H9 (cell line): ENCODE measurements around the gene SETBP1. TPM values are rescaled to one million over a fixed set of nuclear protein-coding genes. Genes with fewer than 3 reads are reported as not detected.

Experiments
- DNase-seq: peaks from one replicate; pipeline ENCODE4 v3.0.0-alpha.2; 2017
- H2AFZ ChIP-seq: one replicate; pipeline ENCODE4 v1.6.1; 2013; ENCODE audit warnings: mild to moderate bottlenecking, low read length, control low read depth, moderate library complexity
- H2AK5ac ChIP-seq: 2 replicates; pipeline ENCODE4 v1.6.1; 2013; ENCODE audit warnings: low read length, control low read depth, mixed read lengths; ENCODE audit not compliant: insufficient read length
- H2BK120ac ChIP-seq: one replicate; pipeline ENCODE4 v1.6.1; 2013; ENCODE audit warnings: low read depth, mild to moderate bottlenecking, low read length, control low read depth, inconsistent platforms; ENCODE audit not compliant: poor library complexity, severe bottlenecking
- H2BK12ac ChIP-seq: 2 replicates; pipeline ENCODE4 v1.6.1; 2013; ENCODE audit warnings: low read length, control low read depth, mixed read lengths, low read depth; ENCODE audit not compliant: insufficient read length
- H2BK15ac ChIP-seq: 2 replicates; pipeline ENCODE4 v1.6.1; 2013; ENCODE audit warnings: low read depth, low read length, control low read depth
- H2BK20ac ChIP-seq: one replicate; pipeline ENCODE4 v1.6.1; 2013; ENCODE audit warnings: low read depth, mild to moderate bottlenecking, low read length, control low read depth, inconsistent platforms; ENCODE audit not compliant: poor library complexity, severe bottlenecking
- H2BK5ac ChIP-seq: 2 replicates; pipeline ENCODE4 v1.6.1; 2013; ENCODE audit warnings: low read length, control low read depth, mixed read lengths; ENCODE audit not compliant: insufficient read length
- H3K14ac ChIP-seq: 2 replicates; pipeline ENCODE4 v1.6.1; 2013; ENCODE audit warnings: low read length, control low read depth; ENCODE audit not compliant: insufficient read depth
- H3K18ac ChIP-seq: 2 replicates; pipeline ENCODE4 v1.6.1; 2013; ENCODE audit warnings: low read depth, mild to moderate bottlenecking, mixed read lengths, low read length, control low read depth; ENCODE audit not compliant: insufficient read length
- H3K23ac ChIP-seq: 2 replicates; pipeline ENCODE4 v1.6.1; 2013; ENCODE audit warnings: low read length, control low read depth, mixed read lengths, low read depth; ENCODE audit not compliant: insufficient read length
- H3K23me2 ChIP-seq: 2 replicates; pipeline ENCODE4 v1.6.1; 2013; ENCODE audit warnings: low read depth, mild to moderate bottlenecking, mixed read lengths, low read length, control low read depth; ENCODE audit not compliant: insufficient read length, poor library complexity, severe bottlenecking
- H3K27ac ChIP-seq: 2 replicates; pipeline ENCODE4 v1.5.1; 2013; ENCODE audit warnings: low read length, control low read depth, mixed read lengths, low read depth; ENCODE audit not compliant: insufficient read length
- H3K27me3 ChIP-seq: 2 replicates; pipeline ENCODE4 v1.6.1; 2013; ENCODE audit warnings: low read length, control low read depth, inconsistent platforms; ENCODE audit not compliant: insufficient read depth
- H3K4ac ChIP-seq: 2 replicates; pipeline ENCODE4 v1.6.1; 2013; ENCODE audit warnings: low read depth, mild to moderate bottlenecking, control low read depth, inconsistent platforms, low read length, moderate library complexity
- H3K4me1 ChIP-seq: 2 replicates; pipeline ENCODE4 v1.6.1; 2013; ENCODE audit warnings: low read length, control low read depth, inconsistent platforms; ENCODE audit not compliant: insufficient read depth
- H3K4me2 ChIP-seq: 2 replicates; pipeline ENCODE4 v1.6.1; 2013; ENCODE audit warnings: low read length, control low read depth, mixed read lengths; ENCODE audit not compliant: insufficient read length, insufficient read depth
- H3K56ac ChIP-seq: 2 replicates; pipeline ENCODE4 v1.6.1; 2013; ENCODE audit warnings: low read depth, mild to moderate bottlenecking, mixed read lengths, low read length, control low read depth; ENCODE audit not compliant: insufficient read length
- H3K79me1 ChIP-seq: 2 replicates; pipeline ENCODE4 v1.6.1; 2013; ENCODE audit warnings: low read depth, mild to moderate bottlenecking, moderate library complexity, low read length, control low read depth, inconsistent platforms; ENCODE audit not compliant: insufficient read depth, poor library complexity, severe bottlenecking
- H3K79me2 ChIP-seq: 2 replicates; pipeline ENCODE4 v1.6.1; 2013; ENCODE audit warnings: low read length, control low read depth, inconsistent platforms; ENCODE audit not compliant: insufficient read depth
- H3K9ac ChIP-seq: 2 replicates; pipeline ENCODE4 v1.6.1; 2013; ENCODE audit warnings: low read length, control low read depth, mixed read lengths; ENCODE audit not compliant: insufficient read length; ENCODE audit errors: extremely low read depth
- H3K9me3 ChIP-seq: one replicate; pipeline ENCODE4 v1.6.1; 2013; ENCODE audit warnings: low read depth, low read length, inconsistent platforms; ENCODE audit not compliant: control insufficient read depth
- H3T11ph ChIP-seq: one replicate; pipeline ENCODE4 v1.6.1; 2013; ENCODE audit warnings: mild to moderate bottlenecking, low read length, control low read depth, inconsistent platforms
- H4K20me1 ChIP-seq: one replicate; pipeline ENCODE4 v1.6.1; 2013; ENCODE audit not compliant: control insufficient read depth, insufficient read length, insufficient read depth
- H4K5ac ChIP-seq: 2 replicates; pipeline ENCODE4 v1.6.1; 2013; ENCODE audit warnings: low read depth, mild to moderate bottlenecking, mixed read lengths, low read length, control low read depth; ENCODE audit not compliant: insufficient read length
- H4K8ac ChIP-seq: replicated peaks from 2 replicates; pipeline ENCODE4 v1.6.1; 2013; ENCODE audit warnings: low read length, control low read depth, mixed read lengths, low read depth; ENCODE audit not compliant: insufficient read length
- H4K91ac ChIP-seq: 2 replicates; pipeline ENCODE4 v1.6.1; 2013; ENCODE audit warnings: low read depth, mild to moderate bottlenecking, moderate library complexity, mixed read lengths, low read length, control low read depth; ENCODE audit not compliant: insufficient read length
- H3K27ac Mint-ChIP-seq, 3 experiments: 2 replicates in 2 of 3; 3 replicates in 1 of 3; pipeline ENCODE4 v1.8.0; 2020 to 2021; ENCODE audit warnings: mixed read lengths in 3 of 3, mild to moderate bottlenecking in 1 of 3, moderate library complexity in 1 of 3
- H3K27me3 Mint-ChIP-seq: 2 replicates; pipeline ENCODE4 v1.8.0; 2021; ENCODE audit warnings: low read depth, mild to moderate bottlenecking, moderate library complexity, mixed read lengths
- H3K36me3 Mint-ChIP-seq, 3 experiments: 2 replicates in 2 of 3; 3 replicates in 1 of 3; pipeline ENCODE4 v1.8.0; 2020 to 2021; ENCODE audit warnings: low read depth in 3 of 3, mixed read lengths in 3 of 3; ENCODE audit not compliant: insufficient read depth in 1 of 3
- H3K4me1 Mint-ChIP-seq, 2 experiments: 2 replicates each; pipeline ENCODE4 v1.8.0; 2020; ENCODE audit warnings: mixed read lengths in 2 of 2
- H3K4me3 Mint-ChIP-seq, 2 experiments: 2 replicates in 1 of 2; 3 replicates in 1 of 2; pipeline ENCODE4 v1.8.0; 2020 to 2021; ENCODE audit warnings: mild to moderate bottlenecking in 2 of 2, mixed read lengths in 2 of 2, moderate library complexity in 1 of 2
- H3K9me3 Mint-ChIP-seq, 2 experiments: 2 replicates in 1 of 2; 3 replicates in 1 of 2; pipeline ENCODE4 v1.8.0; 2020; ENCODE audit warnings: mild to moderate bottlenecking in 2 of 2, mixed read lengths in 2 of 2, moderate library complexity in 1 of 2
- WGBS: extraction: QIAGEN DNeasy Blood & Tissue Kit; methylation state at CpG from one replicate; pipeline ENCODE4 v1.1.7; 2013; ENCODE audit warnings: missing lambda C conversion rate, low lambda C conversion rate, mixed read lengths; ENCODE audit not compliant: insufficient read length; ENCODE audit errors: extremely low coverage; 5-methylcytosine and 5-hydroxymethylcytosine counted together
- total RNA-seq: library from RNA; stranded (reverse); gene quantifications from 2 replicates; pipeline ENCODE4 v1.2.1, GENCODE V29; 2021
- TF ChIP-seq, protein P1 (sequence below): fragments of 200-600 bp; sonication (generic); conservative IDR thresholded peaks from 3 replicates; pipeline ENCODE4 v1.8.0; 2021; ENCODE audit warnings: antibody characterized with exemption, mild to moderate bottlenecking

Gene SETBP1
- total RNA-seq, 1 experiment from 2014 or later = 4.6 TPM

DNA sequence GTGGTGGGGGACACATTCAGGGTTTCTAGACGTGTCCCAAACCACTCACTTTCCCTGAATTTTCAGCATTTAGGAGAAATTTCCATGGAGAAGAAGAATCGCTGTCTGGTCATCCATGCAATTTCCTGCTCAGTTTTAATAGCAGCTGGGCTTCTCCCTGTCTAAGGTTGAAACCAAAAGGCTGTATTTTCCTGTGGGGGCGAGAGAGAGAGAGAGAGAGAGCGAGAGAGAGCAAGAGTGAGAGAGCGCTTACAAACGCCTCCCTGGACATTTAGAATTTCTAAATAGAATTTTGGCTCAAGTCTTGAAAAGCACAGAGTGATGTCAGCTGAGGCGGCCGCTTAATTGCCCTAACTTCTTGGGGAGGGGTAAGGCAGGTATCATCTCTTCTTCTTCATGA, 110.8 kb downstream of the SETBP1 start:
- no peaks in the 10 kb centered on the region for H3K36me3 Mint-ChIP-seq
- no peak overlapping the region for H2BK120ac ChIP-seq
- H2BK5ac ChIP-seq = no peak overlapping the region
- no peaks in the 10 kb centered on the region; the same call in 1 of the 2 replicates for H3K27me3 Mint-ChIP-seq
- WGBS = no CpG with 5 or more reads among the region's 8 CpGs
- no peak overlapping the region for H2BK12ac ChIP-seq
- H2BK20ac ChIP-seq = no peak overlapping the region
- H2AFZ ChIP-seq = no peak overlapping the region
- H3K9ac ChIP-seq = no peak overlapping the region
- H3K4me1 Mint-ChIP-seq = peaks cover 4 to 10% of the 10 kb centered on the region in 2 experiments
- H2AK5ac ChIP-seq = no peak overlapping the region
- no peaks in the 10 kb centered on the region for H3K23me2 ChIP-seq
- no peaks in the 10 kb centered on the region for H4K20me1 ChIP-seq
- H3K4me1 ChIP-seq = no peaks in the 10 kb centered on the region; the same call in 1 of the 2 replicates
- no peak overlapping the region for H3K27ac ChIP-seq
- no peak overlapping the region for H2BK15ac ChIP-seq
- no peak overlapping the region for H3K23ac ChIP-seq
- H3K4ac ChIP-seq = no peak overlapping the region
- H3K18ac ChIP-seq = no peak overlapping the region
- no peak overlapping the region for H3K4me2 ChIP-seq
- H3K27me3 ChIP-seq = no peaks in the 10 kb centered on the region
- H3K27ac Mint-ChIP-seq = no peak overlapping the region; a peak in 1 of 7 replicates
- no peak overlapping the region for H3T11ph ChIP-seq
- H4K91ac ChIP-seq = no peak overlapping the region
- H3K79me2 ChIP-seq = no peaks in the 10 kb centered on the region
- no peaks in the 10 kb centered on the region for H3K9me3 Mint-ChIP-seq
- no peak overlapping the region for H4K8ac ChIP-seq
- no peak overlapping the region for H3K14ac ChIP-seq
- no peak overlapping the region for H3K4me3 Mint-ChIP-seq
- DNase-seq = no peak
- TF ChIP-seq, protein P1, sequence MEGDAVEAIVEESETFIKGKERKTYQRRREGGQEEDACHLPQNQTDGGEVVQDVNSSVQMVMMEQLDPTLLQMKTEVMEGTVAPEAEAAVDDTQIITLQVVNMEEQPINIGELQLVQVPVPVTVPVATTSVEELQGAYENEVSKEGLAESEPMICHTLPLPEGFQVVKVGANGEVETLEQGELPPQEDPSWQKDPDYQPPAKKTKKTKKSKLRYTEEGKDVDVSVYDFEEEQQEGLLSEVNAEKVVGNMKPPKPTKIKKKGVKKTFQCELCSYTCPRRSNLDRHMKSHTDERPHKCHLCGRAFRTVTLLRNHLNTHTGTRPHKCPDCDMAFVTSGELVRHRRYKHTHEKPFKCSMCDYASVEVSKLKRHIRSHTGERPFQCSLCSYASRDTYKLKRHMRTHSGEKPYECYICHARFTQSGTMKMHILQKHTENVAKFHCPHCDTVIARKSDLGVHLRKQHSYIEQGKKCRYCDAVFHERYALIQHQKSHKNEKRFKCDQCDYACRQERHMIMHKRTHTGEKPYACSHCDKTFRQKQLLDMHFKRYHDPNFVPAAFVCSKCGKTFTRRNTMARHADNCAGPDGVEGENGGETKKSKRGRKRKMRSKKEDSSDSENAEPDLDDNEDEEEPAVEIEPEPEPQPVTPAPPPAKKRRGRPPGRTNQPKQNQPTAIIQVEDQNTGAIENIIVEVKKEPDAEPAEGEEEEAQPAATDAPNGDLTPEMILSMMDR = no peak
- H3K9me3 ChIP-seq = no peaks in the 10 kb centered on the region
- no peak overlapping the region for H4K5ac ChIP-seq
- H3K56ac ChIP-seq = no peak overlapping the region
- H3K79me1 ChIP-seq = no peaks in the 10 kb centered on the region
